Measurements from ENCODE around the gene SCO2.
A peak's percentile ranks its signal among the peaks of the same experiment; 100 is the strongest.

The SCO2 gene

GRCh38 chr22:50531546-50531961, 6.2 kb upstream of the SCO2 start:
- DNase-seq (ENCODE audit: extremely low read depth, insufficient read length) = peak; percentile 92
- Histone ChIP-seq H3K36me3 (ENCODE audit: control insufficient read depth, insufficient read depth, low read length) (no peaks in the 10 kb centered on the region), H3K4me3 (replicated peaks; ENCODE audit: low read depth, low read length) (peak overlapping the region; percentile 90), H3K27me3 (replicated peaks; ENCODE audit: control insufficient read depth, insufficient read depth, low read length) (no peaks in the 10 kb centered on the region)
- TF ChIP-seq CTCF (IDR thresholded peaks at IDR 0.05; ENCODE audit: insufficient read depth, low read length, poor library complexity, severe bottlenecking) = no peak

GRCh38 chr22:50530877-50531545, 5.6 kb upstream of the SCO2 start:
- H3K27me3 ChIP-seq (replicated peaks; ENCODE audit: control insufficient read depth, insufficient read depth, low read length) = no peaks in the 10 kb centered on the region
- DNase-seq (ENCODE audit: extremely low read depth, insufficient read length) = peak; percentile 91
- H3K4me3 ChIP-seq (replicated peaks; ENCODE audit: low read depth, low read length) = peak overlapping the region; percentile 90
- no peak for TF ChIP-seq CTCF (IDR thresholded peaks at IDR 0.05; ENCODE audit: insufficient read depth, low read length, poor library complexity, severe bottlenecking)
- H3K36me3 ChIP-seq (ENCODE audit: control insufficient read depth, insufficient read depth, low read length) = no peaks in the 10 kb centered on the region

GRCh38 chr22:50530580-50530876, 5.1 kb upstream of the SCO2 start:
- TF ChIP-seq CTCF (IDR thresholded peaks at IDR 0.05; ENCODE audit: insufficient read depth, low read length, poor library complexity, severe bottlenecking) = no peak
- Histone ChIP-seq H3K4me3 (replicated peaks; ENCODE audit: low read depth, low read length) (peak overlapping the region; percentile 90), H3K27me3 (replicated peaks; ENCODE audit: control insufficient read depth, insufficient read depth, low read length) (no peaks in the 10 kb centered on the region), H3K36me3 (ENCODE audit: control insufficient read depth, insufficient read depth, low read length) (no peaks in the 10 kb centered on the region)
- no peak for DNase-seq (ENCODE audit: extremely low read depth, insufficient read length)

- no peak for TF ChIP-seq CTCF (IDR thresholded peaks at IDR 0.05; ENCODE audit: insufficient read depth, low read length, poor library complexity, severe bottlenecking)
- DNase-seq (ENCODE audit: extremely low read depth, insufficient read length) = peak; percentile 89
- Histone ChIP-seq H3K27me3 (replicated peaks; ENCODE audit: control insufficient read depth, insufficient read depth, low read length) (no peaks in the 10 kb centered on the region), H3K4me3 (replicated peaks; ENCODE audit: low read depth, low read length) (peak within 1 kb of the TSS; percentile 90), H3K36me3 (ENCODE audit: control insufficient read depth, insufficient read depth, low read length) (no peaks in the 10 kb centered on the region)
Measured at GRCh38 chr22:50529897-50530579, 4.6 kb upstream of the SCO2 start, which contains the start of gene TYMP. TYMP (minus strand) TSS chr22:50530012; CDS start chr22:50529709, 303 bp downstream.

- no peak for TF ChIP-seq CTCF (IDR thresholded peaks at IDR 0.05; ENCODE audit: insufficient read depth, low read length, poor library complexity, severe bottlenecking)
- Histone ChIP-seq H3K36me3 (ENCODE audit: control insufficient read depth, insufficient read depth, low read length) (no peaks in the 10 kb centered on the region), H3K27me3 (replicated peaks; ENCODE audit: control insufficient read depth, insufficient read depth, low read length) (no peaks in the 10 kb centered on the region), H3K4me3 (replicated peaks; ENCODE audit: low read depth, low read length) (peak overlapping the region; percentile 90)
- DNase-seq (ENCODE audit: extremely low read depth, insufficient read length) = no peak
Measured at GRCh38 chr22:50529416-50529896, 4.1 kb upstream of the SCO2 start.

All from GM06990 (cell line).